ENCODE measurements around the gene ROBO2.

Gene ROBO2

DNA sequence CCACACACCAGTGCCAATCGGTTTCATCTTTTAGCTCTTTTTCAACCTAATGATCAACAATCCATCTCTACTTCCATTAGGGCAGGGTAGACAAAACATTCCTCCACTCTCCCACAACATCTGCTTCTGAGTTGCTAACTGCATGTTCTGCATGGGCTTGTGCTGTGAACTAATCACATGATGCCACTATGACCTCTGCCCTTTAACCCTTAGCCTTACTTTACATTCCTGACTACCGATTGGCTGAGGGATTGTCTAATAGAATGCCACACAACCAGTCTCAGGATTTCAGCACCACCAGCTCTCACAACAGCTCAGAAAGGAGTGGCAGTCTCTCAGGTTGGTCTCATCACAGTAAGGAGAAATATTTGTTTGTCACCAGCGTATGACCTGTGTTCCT lies 562.8 kb downstream of the ROBO2 start:
- no peak for DNase-seq (ENCODE audit: insufficient read length, low spot score)
- TF ChIP-seq, protein P1, sequence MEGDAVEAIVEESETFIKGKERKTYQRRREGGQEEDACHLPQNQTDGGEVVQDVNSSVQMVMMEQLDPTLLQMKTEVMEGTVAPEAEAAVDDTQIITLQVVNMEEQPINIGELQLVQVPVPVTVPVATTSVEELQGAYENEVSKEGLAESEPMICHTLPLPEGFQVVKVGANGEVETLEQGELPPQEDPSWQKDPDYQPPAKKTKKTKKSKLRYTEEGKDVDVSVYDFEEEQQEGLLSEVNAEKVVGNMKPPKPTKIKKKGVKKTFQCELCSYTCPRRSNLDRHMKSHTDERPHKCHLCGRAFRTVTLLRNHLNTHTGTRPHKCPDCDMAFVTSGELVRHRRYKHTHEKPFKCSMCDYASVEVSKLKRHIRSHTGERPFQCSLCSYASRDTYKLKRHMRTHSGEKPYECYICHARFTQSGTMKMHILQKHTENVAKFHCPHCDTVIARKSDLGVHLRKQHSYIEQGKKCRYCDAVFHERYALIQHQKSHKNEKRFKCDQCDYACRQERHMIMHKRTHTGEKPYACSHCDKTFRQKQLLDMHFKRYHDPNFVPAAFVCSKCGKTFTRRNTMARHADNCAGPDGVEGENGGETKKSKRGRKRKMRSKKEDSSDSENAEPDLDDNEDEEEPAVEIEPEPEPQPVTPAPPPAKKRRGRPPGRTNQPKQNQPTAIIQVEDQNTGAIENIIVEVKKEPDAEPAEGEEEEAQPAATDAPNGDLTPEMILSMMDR (IDR thresholded peaks at IDR 0.05; ENCODE audit: insufficient read depth, missing control alignments), result no peak
- no peak for FAIRE-seq

DNA sequence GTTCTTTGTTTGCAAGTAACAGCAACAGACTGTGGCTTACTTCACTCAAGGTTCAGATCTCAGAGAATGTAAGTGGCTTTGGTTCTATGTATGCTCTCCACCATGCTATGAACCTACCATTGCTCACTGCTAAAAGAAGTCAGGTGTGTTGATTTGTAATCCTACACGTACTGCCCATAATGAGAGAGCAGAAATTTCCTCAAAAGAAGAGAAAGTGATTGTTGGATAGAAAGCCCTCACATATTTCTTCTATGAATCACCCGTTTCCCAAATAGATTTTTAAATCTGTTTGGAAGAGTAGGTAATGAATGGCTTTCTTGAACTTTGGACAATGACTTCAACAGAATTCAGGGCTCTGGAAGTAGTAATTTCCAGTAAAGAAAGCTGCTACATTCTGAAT lies 565.4 kb downstream of the ROBO2 start:
- TF ChIP-seq, protein P1 (IDR thresholded peaks at IDR 0.05; ENCODE audit: insufficient read depth, missing control alignments), result no peak
- FAIRE-seq (no peak), DNase-seq (ENCODE audit: insufficient read length, low spot score) (no peak)

DNA sequence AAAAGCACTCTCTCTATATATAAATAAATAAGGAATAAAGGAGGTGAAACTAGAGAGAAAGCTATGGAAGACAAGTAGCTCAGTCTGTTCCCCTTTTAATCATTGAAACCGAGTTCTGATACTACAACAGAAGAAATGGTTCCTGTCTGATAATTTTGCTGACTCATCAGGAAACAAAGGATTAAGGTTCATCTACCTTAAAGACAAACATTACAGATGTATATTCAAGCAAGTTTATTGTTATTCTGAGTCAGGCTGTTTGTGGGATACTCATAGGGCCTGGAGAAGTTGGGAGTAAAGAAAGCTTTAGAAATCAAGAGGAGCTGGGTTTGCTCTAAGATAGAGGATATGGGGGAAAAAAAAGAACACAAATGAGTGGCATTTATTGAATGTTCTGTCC lies 566.0 kb downstream of the ROBO2 start:
- no peak for DNase-seq (ENCODE audit: insufficient read length, low spot score)
- TF ChIP-seq, protein P1 (IDR thresholded peaks at IDR 0.05; ENCODE audit: insufficient read depth, missing control alignments), result no peak
- FAIRE-seq, result no peak

DNA sequence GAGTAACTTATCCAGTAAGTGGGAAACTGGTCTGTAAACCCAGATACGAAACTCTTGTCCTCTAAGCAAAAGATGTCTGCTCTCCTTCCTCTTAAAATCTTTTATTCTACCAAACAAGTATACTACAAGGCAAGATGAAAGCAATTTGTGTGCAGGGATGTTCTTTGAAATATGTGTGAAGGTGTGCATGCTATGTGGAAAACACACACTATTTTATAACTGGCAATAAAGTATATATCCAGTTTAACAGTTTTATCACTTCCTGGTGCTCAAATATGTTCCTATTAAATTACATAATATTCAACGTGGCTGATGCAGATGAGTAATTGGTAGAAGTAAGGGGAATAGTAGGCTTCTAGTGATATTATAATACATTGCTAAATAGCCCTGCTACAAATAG lies 566.5 kb downstream of the ROBO2 start:
- no peak for FAIRE-seq
- TF ChIP-seq, protein P1 (IDR thresholded peaks at IDR 0.05; ENCODE audit: insufficient read depth, missing control alignments), result no peak

DNA sequence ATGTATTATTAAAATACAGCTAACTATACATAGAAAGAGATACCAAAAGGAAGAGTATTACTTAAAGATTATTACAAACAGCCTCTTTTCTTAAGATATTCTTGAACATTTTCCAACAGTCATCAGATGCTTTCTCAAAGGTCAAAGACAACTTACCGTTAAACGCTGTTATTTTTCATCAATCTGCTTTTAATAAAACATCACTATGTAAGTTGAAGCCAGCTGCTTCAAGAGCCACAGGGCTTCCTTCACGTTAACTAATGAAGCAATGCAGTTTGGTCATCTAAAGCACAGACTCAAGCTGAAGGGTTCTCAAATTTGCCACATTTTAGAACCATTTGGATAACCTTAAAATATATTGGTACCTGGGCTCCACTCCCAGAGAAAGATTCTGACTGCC lies 578.8 kb downstream of the ROBO2 start:
- FAIRE-seq (no peak), DNase-seq (ENCODE audit: insufficient read length, low spot score) (no peak)
- TF ChIP-seq, protein P1 (IDR thresholded peaks at IDR 0.05; ENCODE audit: insufficient read depth, missing control alignments), result no peak

More for the DNA sequence above, 566.5 kb downstream of the ROBO2 start:
- no peak for DNase-seq (ENCODE audit: insufficient read length, low spot score)

DNA sequence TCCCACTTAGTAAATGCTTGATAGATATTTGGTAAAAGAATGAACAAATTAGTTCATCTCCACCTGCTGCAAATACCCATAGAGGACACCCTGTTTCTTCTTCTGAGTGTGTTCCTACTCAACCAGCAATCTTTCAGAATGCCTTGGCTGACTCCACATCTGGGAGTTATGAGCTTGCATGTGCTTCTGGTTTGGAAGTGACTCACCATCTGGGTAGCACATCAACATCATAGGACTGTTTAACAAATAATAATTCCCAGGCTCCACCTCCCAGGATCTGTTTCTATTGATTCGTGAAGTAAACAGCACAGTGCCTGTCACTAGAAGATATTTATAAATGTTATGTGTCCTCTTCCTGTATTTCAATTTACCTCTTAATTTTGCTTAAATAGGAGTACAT lies 580.1 kb downstream of the ROBO2 start:
- TF ChIP-seq, protein P1 (IDR thresholded peaks at IDR 0.05; ENCODE audit: insufficient read depth, missing control alignments), result no peak
- no peak for FAIRE-seq
- no peak for DNase-seq (ENCODE audit: insufficient read length, low spot score)

DNA sequence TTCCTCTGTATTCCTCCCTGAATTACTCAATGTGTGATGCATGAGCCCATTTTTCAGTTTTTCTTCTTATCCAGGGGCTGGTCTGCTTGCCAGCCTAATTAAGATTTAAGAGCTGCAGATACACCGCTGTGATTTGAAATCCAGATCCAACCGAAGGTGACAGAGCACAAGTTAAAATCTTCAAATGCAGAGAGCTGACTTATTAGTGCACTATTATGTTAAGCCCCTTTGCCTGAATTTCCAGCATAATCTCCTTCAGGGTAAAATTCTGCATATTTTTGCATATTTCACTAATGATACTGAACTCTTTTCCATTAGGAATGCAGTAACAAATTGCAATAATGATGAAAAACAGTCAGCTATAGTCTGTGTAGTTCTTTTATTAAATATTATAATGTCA lies 583.6 kb downstream of the ROBO2 start:
- DNase-seq (ENCODE audit: insufficient read length, low spot score) (no peak), FAIRE-seq (no peak)
- TF ChIP-seq, protein P1 (IDR thresholded peaks at IDR 0.05; ENCODE audit: insufficient read depth, missing control alignments), result no peak

Data from D721Med (cell line).